ENCODE data around the gene MMAB.

MMAB gene

GRCh38 chr12:109583733-109584132, 10.4 kb upstream of the MMAB start:
- no peak for DNase-seq (ENCODE audit: low read depth)

DNA sequence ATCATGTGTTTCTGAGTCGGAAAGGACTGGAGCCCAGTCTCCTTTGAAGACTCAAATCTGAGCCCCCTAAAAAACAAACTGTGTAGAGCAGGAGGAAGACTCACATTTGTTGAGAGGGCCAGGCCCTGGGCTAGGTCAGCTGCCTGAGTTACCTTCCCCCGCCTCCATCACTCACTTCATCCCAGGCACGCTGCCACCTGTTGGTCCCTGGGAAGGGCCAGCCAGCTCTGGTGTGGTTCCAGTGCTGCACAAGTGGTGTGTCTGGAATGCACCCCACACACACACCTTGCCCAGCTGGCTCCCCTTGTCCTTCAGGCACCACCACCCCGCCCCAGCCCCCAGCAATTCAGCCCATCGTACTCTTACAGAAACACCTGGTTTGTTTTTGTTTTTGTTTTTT, 9.3 kb upstream of the MMAB start:
- no peak for DNase-seq (ENCODE audit: low read depth)

GRCh38 chr12:109581856-109582255, 8.6 kb upstream of the MMAB start:
- DNase-seq (ENCODE audit: low read depth): no peak

DNA sequence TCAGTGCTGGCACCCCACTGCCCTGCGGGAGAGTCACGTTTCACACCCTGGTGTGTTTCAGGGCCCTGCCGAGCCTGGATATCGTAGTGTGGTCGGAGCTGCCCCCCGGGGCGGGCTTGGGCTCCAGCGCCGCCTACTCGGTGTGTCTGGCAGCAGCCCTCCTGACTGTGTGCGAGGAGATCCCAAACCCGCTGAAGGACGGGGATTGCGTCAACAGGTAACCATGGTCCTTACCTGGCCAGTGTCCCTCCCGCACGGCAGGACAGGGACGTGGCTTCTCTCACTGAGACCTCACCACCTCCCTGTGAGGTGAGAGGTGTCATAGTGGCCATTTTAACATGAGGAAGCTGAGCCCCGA, 8.0 kb upstream of the MMAB start:
- no peak for DNase-seq (ENCODE audit: low read depth)

DNA sequence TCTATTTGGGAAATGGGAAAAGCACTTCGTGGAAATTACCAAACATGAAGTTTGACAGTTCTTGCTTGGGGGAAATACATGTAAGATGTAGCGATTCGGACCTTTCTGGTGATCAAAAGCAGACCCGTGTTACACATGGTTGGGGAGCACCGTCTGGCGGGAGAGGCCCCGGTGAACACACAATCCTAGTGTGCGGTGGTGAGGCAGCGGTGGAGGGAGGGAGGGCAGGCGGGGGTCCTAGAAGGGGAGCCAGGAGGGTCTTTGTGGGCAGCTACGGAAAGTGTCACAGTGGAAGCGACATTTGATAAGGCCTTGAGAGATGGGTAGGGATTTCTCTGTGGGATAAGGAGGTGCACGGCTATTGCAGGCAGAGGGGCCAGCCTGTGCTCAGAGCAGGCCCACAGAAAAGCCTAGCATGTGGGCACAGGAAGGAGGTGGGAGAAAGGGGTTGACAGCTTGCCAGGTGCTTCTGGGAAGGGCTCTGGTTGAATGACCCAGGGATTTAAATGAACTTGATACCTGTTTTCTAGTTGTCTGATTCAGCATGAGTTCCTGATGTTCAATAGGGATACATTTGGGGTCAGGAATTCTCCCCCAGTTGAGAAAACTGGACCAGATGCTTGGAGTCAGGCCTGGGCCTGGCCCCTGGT, 7.5 kb upstream of the MMAB start:
- DNase-seq (ENCODE audit: low read depth): no peak

DNA sequence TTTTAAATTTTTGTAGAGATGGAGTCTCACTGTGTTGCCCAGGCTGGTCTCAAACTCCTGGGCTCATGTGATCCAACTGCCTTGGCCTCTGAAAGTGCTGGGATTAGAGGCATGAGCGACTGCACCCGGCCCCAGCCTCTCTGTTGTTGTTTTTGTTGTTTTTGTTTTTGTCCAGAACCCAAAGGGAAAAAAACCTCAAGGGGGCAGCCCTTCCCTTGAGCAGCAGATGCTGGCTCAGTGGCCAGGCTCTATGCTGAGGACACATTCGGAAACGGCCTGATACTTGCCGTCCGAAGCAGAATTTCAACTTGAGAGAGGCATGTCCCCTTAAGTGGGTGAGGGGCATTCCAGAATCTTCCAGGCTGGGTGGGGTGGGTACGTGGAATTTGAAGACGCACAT, 7.0 kb upstream of the MMAB start:
- DNase-seq (ENCODE audit: low read depth): no peak

DNA sequence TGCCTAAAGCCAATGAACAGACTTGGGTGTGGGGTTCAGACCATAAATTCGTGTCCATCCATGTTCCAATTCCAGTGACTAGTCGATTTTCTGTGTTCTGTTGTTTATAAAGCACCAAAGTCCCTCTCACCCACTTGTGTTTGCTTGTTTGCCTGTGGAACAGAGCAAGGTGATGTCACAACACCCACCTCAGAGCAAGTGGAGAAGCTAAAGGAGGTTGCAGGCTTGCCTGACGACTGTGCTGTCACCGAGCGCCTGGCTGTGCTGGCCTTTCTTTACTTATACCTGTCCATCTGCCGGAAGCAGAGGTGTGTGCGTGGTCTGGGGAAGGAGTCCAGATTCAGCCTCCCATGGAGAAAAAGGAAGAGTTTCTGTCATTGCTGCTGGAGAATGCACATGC, 6.3 kb upstream of the MMAB start:
- no peak for DNase-seq (ENCODE audit: low read depth)

- no peak for DNase-seq (ENCODE audit: low read depth)
Observed at GRCh38 chr12:109578330-109578927, 5.1 kb upstream of the MMAB start.

DNA sequence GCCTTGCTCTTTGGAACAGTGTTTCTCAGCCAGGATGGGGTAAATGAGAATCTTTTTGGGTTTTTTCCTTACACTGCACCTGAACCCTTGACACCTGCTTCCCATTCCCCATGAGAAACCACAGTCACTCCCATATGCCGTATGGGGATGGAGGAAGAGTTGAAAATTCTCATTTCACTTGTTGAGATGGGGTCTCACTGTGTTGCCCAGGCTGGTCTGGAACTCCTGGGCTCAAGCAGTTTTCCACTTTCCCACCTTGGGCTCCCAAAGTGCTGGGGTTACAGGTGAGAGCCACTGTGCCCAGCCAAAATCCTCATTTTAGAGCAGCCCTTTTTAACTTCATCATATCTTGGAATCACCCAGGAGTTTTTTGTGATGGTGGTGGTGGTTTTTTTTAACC, 4.0 kb upstream of the MMAB start:
- no peak for DNase-seq (ENCODE audit: low read depth)

DNA sequence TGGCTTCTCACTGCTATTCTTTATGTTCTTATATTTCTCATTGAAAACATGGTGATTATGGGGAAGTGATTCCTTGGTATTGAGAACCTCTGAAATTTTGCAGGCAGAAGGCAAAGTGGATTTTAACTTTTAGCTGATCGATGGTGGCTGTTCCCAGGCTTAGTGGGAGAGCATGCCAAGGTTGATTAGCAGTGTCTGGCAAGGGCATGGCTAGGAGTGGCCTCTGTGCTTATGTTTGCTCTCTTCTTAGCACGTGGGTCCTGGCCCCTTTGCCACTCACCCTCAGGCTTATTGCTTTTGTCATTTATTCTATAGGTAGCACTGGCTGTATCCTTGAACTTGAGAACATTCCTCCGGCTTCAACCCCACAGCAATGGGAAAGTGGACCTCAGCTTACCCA, 2.4 kb upstream of the MMAB start:
- no peak for DNase-seq (ENCODE audit: low read depth)

DNA sequence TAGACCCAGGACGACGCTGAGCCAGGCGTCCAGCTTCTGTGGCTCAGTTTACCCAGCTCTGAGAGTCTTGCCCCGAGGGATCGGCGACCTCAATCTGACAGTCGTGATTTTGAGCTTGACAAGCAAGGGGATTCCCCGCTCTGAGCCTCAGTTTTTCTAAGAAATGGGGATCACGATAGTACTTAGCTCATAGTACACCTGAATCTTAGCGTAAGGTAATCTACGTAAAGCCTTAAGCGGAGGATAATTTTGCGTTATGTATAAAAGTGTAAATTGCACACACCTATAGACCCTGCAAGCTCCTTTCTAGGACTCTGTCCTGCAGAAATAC, 575 bp upstream of the MMAB start:
- no peak for DNase-seq (ENCODE audit: low read depth)

- no peak for DNase-seq (ENCODE audit: low read depth)
Observed at GRCh38 chr12:109572506-109572845, 828 bp downstream of the MMAB start.

- no peak for DNase-seq (ENCODE audit: low read depth)
Observed at GRCh38 chr12:109571773-109572505, 1.4 kb downstream of the MMAB start.

DNA sequence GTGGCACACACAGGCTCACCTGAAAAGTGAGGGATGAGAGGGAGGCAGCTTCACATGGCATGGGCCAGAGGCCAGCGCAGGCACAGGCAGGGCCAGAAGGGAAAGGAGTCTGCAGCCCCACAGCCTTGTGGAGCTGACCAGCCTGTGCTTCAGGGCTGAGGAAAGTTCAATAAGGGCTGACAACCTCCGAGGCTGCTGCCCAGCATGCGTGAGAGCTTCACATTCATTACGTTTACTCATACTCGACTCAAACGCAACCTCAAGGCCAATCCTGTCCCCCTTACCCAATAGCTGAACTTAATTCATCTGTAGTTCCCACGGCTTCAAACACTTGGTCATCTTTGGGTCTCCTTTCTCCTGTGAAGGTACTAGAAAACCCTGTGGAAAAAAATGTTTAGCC, 4.8 kb downstream of the MMAB start:
- DNase-seq (ENCODE audit: low read depth): no peak

GRCh38 chr12:109567967-109568366, 5.3 kb downstream of the MMAB start:
- DNase-seq (ENCODE audit: low read depth): no peak

DNA sequence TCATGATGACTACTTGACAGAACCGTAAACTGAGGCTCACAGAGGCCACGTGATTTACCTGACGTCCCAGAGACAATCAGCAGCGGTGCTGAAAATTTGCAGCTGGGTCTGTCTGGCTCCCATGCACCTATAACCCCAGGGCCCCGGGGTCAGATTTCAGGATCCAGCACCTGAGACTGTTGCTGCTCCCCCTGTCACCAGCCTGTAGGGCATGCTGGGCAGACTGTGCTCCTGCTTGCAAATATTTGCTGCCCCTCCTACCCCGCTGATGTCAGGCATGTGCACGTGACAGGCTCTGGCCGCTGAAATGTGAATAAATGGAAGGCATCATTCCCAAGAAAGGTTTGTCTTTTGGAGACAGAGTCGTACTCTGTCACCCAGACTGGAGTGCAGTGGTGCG, 6.0 kb downstream of the MMAB start:
- DNase-seq (ENCODE audit: low read depth): no peak

DNA sequence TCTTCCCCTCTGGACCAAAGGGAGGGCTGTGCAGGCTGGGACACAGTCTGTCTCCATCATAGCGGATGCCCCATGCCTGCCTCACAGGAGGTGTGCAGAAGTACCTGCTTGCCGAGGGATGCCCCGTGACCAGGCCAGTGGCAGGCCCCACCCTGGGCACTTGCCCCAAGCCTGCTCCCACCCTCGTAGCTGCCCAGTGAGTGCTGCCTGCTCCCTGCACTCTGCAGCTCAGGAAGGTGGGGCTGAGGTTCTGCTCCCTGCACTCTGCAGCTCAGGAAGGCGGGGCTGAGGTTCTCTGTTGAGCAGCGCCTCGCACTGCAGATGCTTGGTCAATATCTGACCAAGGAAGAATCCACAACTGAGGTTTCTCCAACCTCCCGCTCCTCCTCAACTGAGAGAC, 6.9 kb downstream of the MMAB start:
- no peak for DNase-seq (ENCODE audit: low read depth)

DNA sequence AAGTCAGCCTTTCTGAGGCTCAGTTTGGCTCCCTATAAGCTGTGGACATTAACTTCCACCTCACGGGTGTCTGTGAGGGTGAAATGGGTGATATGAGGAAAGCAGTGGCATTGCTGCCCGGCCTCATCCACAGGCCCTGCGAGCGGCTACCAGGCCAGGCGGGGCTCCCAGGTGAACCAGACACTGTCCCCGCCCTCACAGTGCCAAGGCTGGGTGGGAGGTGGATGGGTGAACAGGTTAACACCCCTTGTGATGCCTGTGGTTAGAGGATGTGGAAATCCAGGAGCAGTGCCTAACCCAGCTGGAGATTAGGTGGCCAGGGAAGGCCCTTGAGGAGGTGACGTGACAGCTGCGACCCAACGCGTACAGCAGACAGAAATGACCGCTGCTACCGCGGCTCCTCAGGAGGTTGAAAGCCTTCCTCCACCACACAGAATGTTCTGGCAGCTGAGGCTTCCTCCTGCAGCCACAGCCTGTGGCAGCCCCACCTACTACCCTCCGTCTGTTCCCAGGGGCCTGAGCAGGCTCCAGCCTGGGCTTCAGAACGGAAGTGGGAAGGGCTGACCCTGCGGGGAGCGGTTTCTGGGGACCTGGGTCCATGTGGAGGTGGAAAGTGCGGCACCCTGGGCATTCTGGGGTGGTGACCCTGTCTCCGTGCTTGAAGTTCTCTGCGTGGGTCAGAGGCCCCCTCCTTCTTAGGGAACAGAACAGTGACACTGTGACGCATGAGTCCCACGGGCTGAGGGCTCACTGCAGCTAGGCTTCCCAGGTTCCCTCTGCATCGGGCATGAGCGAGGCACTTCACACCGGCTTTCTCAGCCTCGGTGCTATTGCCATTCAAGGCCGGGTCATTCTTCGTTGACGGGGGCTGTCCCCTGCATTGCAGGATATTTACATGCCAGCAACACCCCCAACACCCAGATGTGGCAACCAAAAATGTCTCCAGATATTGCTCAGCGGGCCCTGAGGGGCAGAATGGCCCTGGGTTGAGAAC, 9.7 kb downstream of the MMAB start:
- no peak for DNase-seq (ENCODE audit: low read depth)

DNA sequence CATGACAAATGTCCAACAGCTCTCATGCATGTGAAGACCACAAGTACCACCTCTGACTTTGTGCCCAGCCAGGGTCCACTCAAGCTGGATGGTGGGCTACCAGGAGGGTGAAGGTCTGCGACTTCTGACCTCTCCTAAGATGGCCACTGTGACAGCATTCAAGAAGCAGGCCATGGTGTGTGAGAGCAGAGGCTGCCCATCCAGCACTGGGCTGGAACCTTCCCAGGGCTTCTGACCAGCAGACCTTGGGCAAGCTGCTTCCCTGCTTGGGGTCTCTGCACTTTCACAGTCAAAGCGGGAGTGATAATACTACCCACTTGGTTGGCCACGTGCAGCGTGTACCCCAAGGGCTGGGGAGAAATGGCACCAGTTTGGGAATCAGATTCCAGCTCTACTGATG, 10.4 kb downstream of the MMAB start:
- DNase-seq (ENCODE audit: low read depth): no peak

GRCh38 chr12:109561711-109562030, 11.6 kb downstream of the MMAB start:
- DNase-seq (ENCODE audit: low read depth): no peak

GRCh38 chr12:109560867-109561710, 12.2 kb downstream of the MMAB start:
- no peak for DNase-seq (ENCODE audit: low read depth)

GRCh38 chr12:109559601-109560000, 13.7 kb downstream of the MMAB start:
- no peak for DNase-seq (ENCODE audit: low read depth)

All from HS-27A (cell line).